K562 (cell line): ENCODE results near the gene DCPS. TPM values are rescaled to one million over a fixed set of nuclear protein-coding genes. Genes with fewer than 3 reads are reported as not detected.
A peak's percentile ranks its signal among the peaks of the same experiment; 100 is the strongest.

Experiments used
- BACH1 ChIP-seq: fragments of 200-800 bp; sonication (Bioruptor generic); IDR thresholded peaks from 2 replicates; pipeline ENCODE4 v1.6.1; 2016; ENCODE audit warnings: missing genetic modification characterization, missing compliant biosample characterization
- DEAF1 ChIP-seq: fragments of 450-650 bp; formaldehyde crosslinking; IDR thresholded peaks from 2 replicates; pipeline ENCODE4 v1.4.0; 2020; ENCODE audit warnings: mild to moderate bottlenecking, moderate library complexity
- HDAC2 ChIP-seq: fragments of 450-650 bp; IDR thresholded peaks from 2 replicates; pipeline ENCODE4 v1.6.1; 2016; ENCODE audit warnings: mild to moderate bottlenecking
- KAT7 ChIP-seq: sonication (generic); formaldehyde crosslinking; IDR thresholded peaks from 2 replicates; pipeline ENCODE4 v1.8.0; 2022; ENCODE audit warnings: missing genetic modification reagents, mild to moderate bottlenecking, borderline replicate concordance
- KAT8 ChIP-seq: fragments of 450-650 bp; IDR thresholded peaks from 2 replicates; pipeline ENCODE4 v1.6.1; 2016; ENCODE audit warnings: low read depth, mild to moderate bottlenecking
- KDM5B ChIP-seq: fragments of 200-600 bp; sonication (generic); IDR thresholded peaks from 2 replicates; pipeline ENCODE4 v1.6.1; 2012; ENCODE audit warnings: low read depth, mild to moderate bottlenecking, moderate library complexity, low read length, control low read depth, inconsistent platforms; ENCODE audit not compliant: insufficient replicate concordance
- KLF13 ChIP-seq: fragments of 450-650 bp; IDR thresholded peaks from 2 replicates; pipeline ENCODE4 v1.6.1; 2016; ENCODE audit warnings: missing genetic modification characterization, low read depth, mild to moderate bottlenecking, missing compliant biosample characterization, moderate library complexity, borderline replicate concordance
- KLF16 ChIP-seq: IDR thresholded peaks from 2 replicates; pipeline ENCODE4 v1.6.1; 2016; ENCODE audit warnings: antibody characterized with exemption
- NEUROD1 ChIP-seq: fragments of 150-350 bp; IDR thresholded peaks from 2 replicates; pipeline ENCODE4 v1.6.1; 2014; ENCODE audit warnings: borderline replicate concordance, low read length, low read depth; ENCODE audit not compliant: partially characterized antibody
- NR1H2 ChIP-seq: sonication (generic); formaldehyde crosslinking; IDR thresholded peaks from 2 replicates; pipeline ENCODE4 v1.4.0; 2020; ENCODE audit warnings: mild to moderate bottlenecking, missing genetic modification reagents
- SIRT6 ChIP-seq: IDR thresholded peaks from one replicate; pipeline ENCODE4 v1.6.1; 2012; ENCODE audit warnings: low read depth, mild to moderate bottlenecking, control low read depth, inconsistent platforms, low read length, moderate library complexity
- SMAD2 ChIP-seq: fragments of 150-350 bp; IDR thresholded peaks from 2 replicates; pipeline ENCODE4 v1.6.1; 2014; ENCODE audit warnings: low read depth, mild to moderate bottlenecking, low read length
- TAF1 ChIP-seq: IDR thresholded peaks from 2 replicates; pipeline ENCODE4 v1.6.1; 2011; ENCODE audit warnings: mild to moderate bottlenecking, low read length, moderate library complexity; ENCODE audit not compliant: insufficient read depth, control insufficient read depth, severe bottlenecking; ENCODE audit errors: extremely low read depth
- U2AF1 ChIP-seq: fragments of 200-400 bp; formaldehyde crosslinking; optimal IDR thresholded peaks from 2 replicates; pipeline ENCODE3; 2017; ENCODE audit warnings: mild to moderate bottlenecking, low read depth, low read length, moderate library complexity
- ZC3H4 ChIP-seq: sonication (generic); formaldehyde crosslinking; IDR thresholded peaks from 2 replicates; pipeline ENCODE4 v1.9.0; 2021; ENCODE audit warnings: missing genetic modification reagents, borderline replicate concordance
- ZNF212 ChIP-seq: fragments of 450-650 bp; formaldehyde crosslinking; IDR thresholded peaks from 2 replicates; pipeline ENCODE4 v1.4.0; 2020; ENCODE audit warnings: mild to moderate bottlenecking
- ZNF239 ChIP-seq: fragments of 250-450 bp; sonication (Bioruptor Pico); IDR thresholded peaks from 2 replicates; pipeline ENCODE4 v1.4.0; 2020; ENCODE audit warnings: mild to moderate bottlenecking
- ZNF277 ChIP-seq: fragments of 250-450 bp; sonication (Bioruptor Pico); IDR thresholded peaks from 2 replicates; pipeline ENCODE4 v1.8.0; 2022; ENCODE audit warnings: inconsistent platforms, mild to moderate bottlenecking, moderate library complexity, borderline replicate concordance
- ZNF445 ChIP-seq: fragments of 250-450 bp; sonication (Bioruptor Pico); IDR thresholded peaks from 2 replicates; pipeline ENCODE4 v1.4.0; 2020; ENCODE audit warnings: low read depth, mild to moderate bottlenecking, moderate library complexity
- ZNF561 ChIP-seq: fragments of 450-650 bp; formaldehyde crosslinking; conservative IDR thresholded peaks from 2 replicates; pipeline ENCODE4 v1.4.0; 2020; ENCODE audit warnings: mild to moderate bottlenecking, moderate library complexity
- ZNF696 ChIP-seq: fragments of 250-450 bp; sonication (Bioruptor Pico); conservative IDR thresholded peaks from 2 replicates; pipeline ENCODE4 v1.4.0; 2020; ENCODE audit warnings: mild to moderate bottlenecking, moderate library complexity
- polyA plus RNA-seq, 8 experiments: library from polyadenylated mRNA; depleted of rRNA in 4 of 8; stranded (reverse) in 5 of 8; unstranded in 3 of 8; fragments of >200 nt; fragmentation: Nextera tagmentation in 2 of 8; fragmentation: Illumina TruSeq in 1 of 8; extraction: Ambion mirVana in 2 of 8; extraction: Trizol in 1 of 8; gene quantifications; 2 replicates each; pipeline versions ENCODE4 v1.2.1 to v1.2.3, GENCODE V29; 2011 to 2014; ENCODE audit warnings: inconsistent platforms in 1 of 8, missing spikeins in 1 of 8
- total RNA-seq, 7 experiments: library from RNA; depleted of rRNA in 6 of 7; stranded (reverse); fragments of >200 nt in 6 of 7; fragmentation: Illumina TruSeq in 2 of 7; extraction: Trizol in 2 of 7; gene quantifications; 2 replicates each; pipeline versions ENCODE4 v1.2.1 to v1.2.3, GENCODE V29; 2011 to 2021; ENCODE audit warnings: low replicate concordance in 1 of 7
- TF ChIP-seq, protein P1 (sequence below), 2 experiments: fragments of 250-450 bp in 1 of 2; fragments of 450-650 bp in 1 of 2; sonication (Bioruptor Pico) in 1 of 2; IDR thresholded peaks; 2 replicates each; pipeline versions ENCODE4 v1.6.1 to v1.8.0; 2016 to 2021; ENCODE audit warnings: mild to moderate bottlenecking in 2 of 2, moderate library complexity in 2 of 2, missing compliant biosample characterization in 1 of 2, missing genetic modification characterization in 1 of 2
- TF ChIP-seq, protein P2 (sequence below): sonication (generic); IDR thresholded peaks from 2 replicates; pipeline ENCODE4 v1.6.1; 2016

Gene DCPS
- total and polyA plus RNA-seq, 9 of the 15 experiments (the other 6 are each of a cell fraction or from before 2014, with no cell fraction given), result 8.7 to 38.1 (median 17.9) TPM

DNA sequence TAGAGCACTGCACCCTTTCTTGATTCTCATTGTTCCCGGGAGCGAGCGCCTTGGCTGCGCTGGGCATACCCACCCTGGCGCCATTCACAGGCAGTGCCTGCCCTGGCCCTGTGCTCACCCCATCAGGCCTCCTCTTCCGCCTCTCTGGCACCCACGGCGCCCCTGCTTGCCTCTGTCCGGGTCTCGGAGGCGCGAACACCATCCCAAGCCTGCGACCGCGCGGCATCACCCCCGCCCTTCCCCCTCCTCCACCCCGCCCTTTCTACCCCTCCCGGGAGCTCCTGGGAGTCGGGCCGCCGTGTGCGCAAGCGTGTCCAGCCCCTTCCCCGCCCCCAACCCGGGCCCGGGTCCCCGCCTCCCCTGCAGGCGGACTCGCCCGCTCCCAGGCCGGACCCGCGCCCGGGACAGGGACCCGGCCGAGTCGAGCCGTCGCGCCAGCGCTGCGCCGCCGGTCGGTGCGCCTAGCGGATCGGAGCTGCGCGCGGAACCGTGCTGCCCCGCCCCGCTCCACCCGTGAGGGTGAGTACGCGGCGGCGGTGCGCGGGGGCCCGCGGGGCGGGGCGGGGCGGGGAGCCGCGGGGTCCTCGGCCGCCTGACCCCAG, 51.6 kb downstream of the DCPS start, which contains the start of gene ST3GAL4 (continued):
- TF ChIP-seq DEAF1, result no peak
- TF ChIP-seq BACH1, result no peak
- no peak for TF ChIP-seq ZNF277
- TF ChIP-seq KLF16, result no peak
- TF ChIP-seq ZNF239 (CRISPR knock-in tag), result no peak
- TF ChIP-seq, protein P1, sequence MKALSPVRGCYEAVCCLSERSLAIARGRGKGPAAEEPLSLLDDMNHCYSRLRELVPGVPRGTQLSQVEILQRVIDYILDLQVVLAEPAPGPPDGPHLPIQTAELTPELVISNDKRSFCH (CRISPR knock-in tag; IDR thresholded peaks at IDR 0.05), result no peak
- TF ChIP-seq, protein P1 (tag; IDR thresholded peaks at IDR 0.05), result no peak
- TF ChIP-seq ZNF561 (CRISPR knock-in tag), result no peak
- no peak for TF ChIP-seq ZNF212 (CRISPR knock-in tag)
- TF ChIP-seq TAF1, result peak; percentile 21
- peak; percentile 60 for TF ChIP-seq KDM5B
- TF ChIP-seq SIRT6, result no peak
- TF ChIP-seq NR1H2, result no peak
- TF ChIP-seq, protein P2, sequence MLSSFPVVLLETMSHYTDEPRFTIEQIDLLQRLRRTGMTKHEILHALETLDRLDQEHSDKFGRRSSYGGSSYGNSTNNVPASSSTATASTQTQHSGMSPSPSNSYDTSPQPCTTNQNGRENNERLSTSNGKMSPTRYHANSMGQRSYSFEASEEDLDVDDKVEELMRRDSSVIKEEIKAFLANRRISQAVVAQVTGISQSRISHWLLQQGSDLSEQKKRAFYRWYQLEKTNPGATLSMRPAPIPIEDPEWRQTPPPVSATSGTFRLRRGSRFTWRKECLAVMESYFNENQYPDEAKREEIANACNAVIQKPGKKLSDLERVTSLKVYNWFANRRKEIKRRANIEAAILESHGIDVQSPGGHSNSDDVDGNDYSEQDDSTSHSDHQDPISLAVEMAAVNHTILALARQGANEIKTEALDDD, result no peak
- no peak for TF ChIP-seq KAT8
- TF ChIP-seq ZNF696 (CRISPR knock-in tag), result no peak
- no peak for TF ChIP-seq ZC3H4 (CRISPR knock-in tag)
- TF ChIP-seq ZNF445 (CRISPR knock-in tag), result no peak
- TF ChIP-seq U2AF1, result no peak
- TF ChIP-seq KLF13, result no peak
- peak; percentile 30; the same call in 1 of the 2 replicates for TF ChIP-seq HDAC2
- TF ChIP-seq NEUROD1, result no peak
- no peak for TF ChIP-seq SMAD2
- peak; percentile 54; the same call in 1 of the 2 replicates for TF ChIP-seq KAT7 (CRISPR knock-in tag)
